Smooth muscle cell of the brain vasculature (primary cell): ENCODE measurements around the gene SNX8.
A peak's percentile ranks its signal among the peaks of the same experiment; 100 is the strongest.
"Not testable (repeated sequence)": the region's sequence is repeated elsewhere in the genome, so short reads cannot be mapped to it uniquely, and the experiment has no call there.

Experiments used
- DNase-seq: peaks from one replicate; pipeline ENCODE4 v3.0.0-alpha.2; 2012; ENCODE audit warnings: low read depth, low spot score

The SNX8 gene

GRCh38 chr7:2314209-2314955 is at the start of gene SNX8:
Gene SNX8, minus strand, starts transcription at chr7:2314441. Its CDS starts 20 bp downstream, at chr7:2314421.
- DNase-seq, result peak; percentile 37

DNA sequence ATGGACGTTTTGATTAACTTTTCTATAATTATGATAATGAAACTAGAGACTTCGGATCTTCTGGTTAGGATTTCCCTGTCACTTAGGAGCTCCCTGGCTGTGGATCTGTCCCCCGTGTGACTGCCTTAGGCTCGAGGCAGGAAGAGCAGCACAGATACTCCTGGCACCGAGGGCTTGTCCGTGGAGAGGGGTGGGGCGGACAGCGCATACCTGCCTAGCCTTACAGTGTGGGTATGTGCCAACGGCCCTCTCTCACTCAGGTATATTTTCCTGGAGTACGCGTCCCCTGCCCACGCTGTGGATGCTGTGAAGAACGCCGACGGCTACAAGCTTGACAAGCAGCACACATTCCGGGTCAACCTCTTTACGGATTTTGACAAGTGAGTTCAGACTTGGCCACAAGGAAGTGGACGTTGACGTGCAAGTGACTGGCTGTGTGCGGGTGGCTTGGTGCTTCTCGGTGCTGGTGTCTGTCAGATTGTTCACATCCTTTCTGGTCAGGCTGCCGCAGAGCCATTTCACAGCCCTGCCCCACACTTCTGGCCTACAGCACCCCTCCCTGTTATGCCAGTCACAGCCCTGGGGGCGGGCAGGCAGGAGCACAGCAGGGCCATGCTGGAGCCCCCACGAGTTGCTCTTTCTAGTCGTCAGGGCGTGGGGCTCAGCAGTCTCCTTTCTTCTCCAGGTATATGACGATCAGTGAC is 48.3 kb upstream of the SNX8 start:
- DNase-seq, result no peak

DNA sequence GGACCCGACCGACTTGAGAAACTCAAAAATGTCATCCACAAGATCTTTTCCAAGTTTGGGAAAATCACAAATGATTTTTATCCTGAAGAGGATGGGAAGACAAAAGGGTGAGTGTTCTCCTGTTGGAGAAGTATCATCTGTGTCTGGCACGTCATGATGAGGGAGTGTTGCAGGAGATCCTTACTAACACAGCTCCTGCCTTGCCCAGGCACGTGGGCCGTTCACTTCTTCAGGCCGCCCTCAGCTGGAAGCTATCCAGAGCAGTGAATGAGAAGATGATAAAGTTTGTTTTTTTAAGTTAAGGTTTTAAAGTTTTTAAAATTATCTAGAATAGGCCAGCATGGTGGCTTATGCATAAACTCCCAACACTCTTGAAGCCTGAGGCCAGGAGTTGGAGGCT is 46.6 kb upstream of the SNX8 start:
- DNase-seq, result no peak

- DNase-seq, result no peak
Measured at GRCh38 chr7:2359610-2360009, 45.4 kb upstream of the SNX8 start.

DNA sequence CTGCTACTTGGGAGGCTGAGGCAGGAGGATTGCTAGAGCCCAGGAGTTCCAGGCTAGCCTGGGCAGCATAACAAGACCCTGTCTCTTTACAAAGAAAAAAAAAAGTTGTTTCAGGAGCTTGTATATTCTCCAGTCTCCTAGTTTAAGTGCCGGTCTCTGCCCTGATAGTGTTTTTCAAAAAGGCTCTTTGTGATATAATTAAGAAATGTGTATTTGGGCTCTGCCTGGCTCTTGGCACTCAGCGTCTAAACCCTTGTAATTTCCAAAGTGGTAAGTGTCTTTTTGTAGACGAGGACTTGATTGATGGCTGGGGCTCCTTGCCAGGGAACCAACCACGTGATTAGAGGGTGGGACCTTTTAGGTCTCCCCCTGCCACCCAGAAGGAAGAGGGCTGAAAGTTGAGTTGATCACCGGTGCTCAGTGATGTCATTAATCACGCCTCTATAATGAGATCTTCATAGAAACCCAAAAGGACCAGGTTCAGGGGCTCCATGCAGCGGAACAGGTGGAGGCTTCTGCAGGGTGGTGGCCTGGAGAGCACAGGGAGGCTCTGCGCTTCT is 44.8 kb upstream of the SNX8 start:
- no peak for DNase-seq

DNA sequence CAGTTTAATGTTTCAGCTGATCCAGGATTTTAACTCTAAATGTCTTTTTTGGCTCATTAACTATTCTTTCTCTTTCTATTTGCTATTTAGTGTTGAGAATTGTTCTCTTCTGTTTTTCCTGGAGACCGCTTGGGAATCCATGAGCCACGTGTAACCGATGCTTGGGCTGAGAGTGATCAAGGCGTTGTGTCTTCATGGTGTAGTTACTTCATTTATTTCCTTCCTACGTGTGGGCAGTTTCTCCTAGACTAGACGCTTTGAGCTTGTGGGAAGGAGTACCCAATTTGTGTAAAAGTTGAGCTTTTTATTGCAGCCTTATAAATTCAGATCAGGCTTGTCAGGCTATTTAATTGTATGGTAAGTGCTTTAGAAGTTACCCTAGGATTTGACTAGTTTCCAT is 43.3 kb upstream of the SNX8 start:
- DNase-seq, result no peak

GRCh38 chr7:2357165-2357564 is 42.9 kb upstream of the SNX8 start:
- DNase-seq, result no peak

DNA sequence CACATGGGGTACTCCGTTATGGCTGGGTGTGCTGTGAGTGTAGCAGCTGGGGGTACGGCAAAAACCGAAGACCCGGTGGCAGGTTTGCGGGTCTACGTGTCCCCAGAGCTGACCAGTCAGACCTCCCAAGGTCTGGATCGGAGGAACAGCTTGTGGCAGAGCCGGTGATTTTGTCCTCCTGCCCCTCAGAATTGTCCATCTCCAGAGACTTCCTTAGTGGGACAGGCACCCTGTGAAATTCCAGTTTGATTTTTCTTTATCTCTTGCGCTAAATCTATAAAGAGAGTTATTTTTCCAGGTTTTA is 41.4 kb upstream of the SNX8 start:
- DNase-seq, result no peak

GRCh38 chr7:2354939-2355704 is 40.9 kb upstream of the SNX8 start:
- DNase-seq, result no peak

GRCh38 chr7:2354186-2354938 is 40.1 kb upstream of the SNX8 start, which contains the start of gene EIF3B:
Gene EIF3B, plus strand, starts transcription at chr7:2354827. Its CDS starts 95 bp downstream, at chr7:2354922.
- peak; percentile 94 for DNase-seq

- no peak for DNase-seq
Measured at GRCh38 chr7:2353936-2354185, 39.6 kb upstream of the SNX8 start.

DNA sequence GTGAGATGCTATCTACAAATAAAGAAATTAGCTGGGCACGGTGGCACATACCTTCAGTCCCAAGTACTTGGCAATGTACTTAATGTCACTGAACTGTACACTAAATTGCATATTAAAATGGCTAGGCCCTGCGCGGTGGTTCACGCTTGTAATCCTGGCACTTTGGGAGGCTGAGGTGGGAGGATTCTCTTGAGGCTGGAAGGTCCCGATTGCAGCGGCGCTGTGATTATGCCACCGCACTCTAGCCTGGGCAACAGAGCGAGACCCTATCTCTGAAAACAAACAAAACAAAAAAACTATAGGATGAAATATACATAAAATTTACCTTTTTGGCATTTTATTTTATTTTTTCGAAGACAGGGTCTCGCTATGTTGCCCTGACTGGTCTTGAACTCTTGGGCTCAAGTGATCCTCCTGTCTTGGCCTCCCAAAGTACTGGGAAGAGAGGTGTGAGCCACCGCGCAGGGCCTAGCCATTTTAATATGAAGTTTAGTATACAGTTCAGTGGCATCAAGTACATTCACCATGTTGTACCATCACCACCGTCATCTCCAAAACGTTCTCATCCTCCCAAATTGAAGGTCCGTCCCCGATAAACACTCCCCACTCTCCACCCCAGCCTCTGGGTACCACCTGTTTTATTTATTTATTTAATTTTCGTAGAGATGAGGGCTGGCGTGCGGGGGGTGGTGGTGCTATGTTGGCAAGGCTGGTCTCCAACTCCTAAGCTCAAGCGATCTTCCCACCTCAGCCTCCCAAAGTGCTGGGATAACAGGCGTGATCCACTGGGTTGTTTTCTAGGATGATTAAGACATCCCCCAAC is 39.1 kb upstream of the SNX8 start:
- DNase-seq, result no peak

DNA sequence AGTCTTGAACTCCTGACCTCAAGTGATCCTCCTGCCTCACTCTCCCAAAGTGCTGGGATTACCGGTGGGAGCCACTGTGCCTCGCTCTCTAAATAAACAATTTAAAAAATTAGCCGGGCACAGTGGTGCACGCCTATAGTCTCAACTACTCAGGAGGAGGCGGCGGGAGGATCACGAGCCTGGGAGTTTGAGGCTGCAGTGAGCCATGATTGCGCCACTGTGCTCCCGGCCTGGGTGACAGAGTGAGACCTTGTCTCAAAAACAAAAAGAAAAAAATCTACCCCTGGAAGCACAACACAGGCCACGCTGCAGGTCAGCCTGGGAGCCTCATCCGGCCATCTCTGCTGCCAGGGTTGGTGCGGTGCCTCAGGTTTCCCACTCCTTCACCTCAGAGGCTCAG is 36.6 kb upstream of the SNX8 start:
- DNase-seq, result no peak

DNA sequence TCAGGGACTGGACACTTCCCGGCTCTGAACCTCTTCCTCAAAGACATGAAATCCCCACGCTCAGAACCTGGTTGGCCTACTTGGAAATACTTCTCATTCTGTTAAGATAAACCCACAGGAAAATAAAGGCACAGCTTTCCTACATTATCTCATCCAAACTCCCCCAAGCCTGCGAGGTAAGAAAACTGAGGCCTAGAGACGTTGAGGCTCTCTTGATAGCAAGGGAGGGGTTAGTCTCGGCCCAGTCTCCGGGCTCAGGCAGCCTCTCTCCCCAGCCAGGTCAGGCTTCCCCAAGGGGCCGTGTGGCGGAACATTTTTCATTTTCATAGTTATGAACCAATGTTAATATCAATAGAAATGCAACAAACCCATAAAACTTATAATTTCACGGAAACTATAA is 35.8 kb upstream of the SNX8 start:
- no peak for DNase-seq

DNA sequence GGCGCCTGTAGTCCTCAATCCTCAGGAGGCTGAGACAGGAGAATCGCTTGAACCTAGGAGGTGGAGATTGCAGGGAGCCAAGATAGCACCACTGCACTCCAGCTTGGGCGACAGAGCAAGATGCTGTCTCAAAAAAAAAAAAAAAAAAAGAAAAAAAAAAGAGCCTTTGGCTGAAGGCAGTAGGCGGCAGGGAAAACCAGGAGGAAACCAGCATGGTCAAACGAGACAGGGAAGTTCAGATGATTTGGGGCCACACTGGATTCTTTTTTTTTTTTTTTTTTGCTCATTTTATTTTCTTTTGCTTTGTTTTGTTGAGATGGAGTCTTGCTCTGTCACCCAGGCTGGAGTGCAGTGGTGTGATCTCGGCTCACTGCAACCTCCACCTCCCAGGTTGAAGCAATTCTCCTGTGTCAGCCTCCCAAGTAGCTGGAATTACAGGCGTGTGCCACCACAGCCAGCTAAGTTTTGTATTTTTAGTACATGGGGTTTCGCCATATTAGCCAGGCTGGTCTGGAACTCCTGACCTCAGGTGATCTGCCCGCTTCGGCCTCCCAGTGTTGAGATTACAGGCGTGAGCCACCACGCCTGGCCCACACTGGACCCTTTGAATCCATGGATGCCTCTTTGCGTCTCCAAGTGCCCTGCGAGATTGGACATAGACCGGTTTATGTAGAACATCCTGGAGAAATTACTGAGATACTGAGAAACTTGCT is 33.3 kb upstream of the SNX8 start:
- not testable (repeated sequence) for DNase-seq

DNA sequence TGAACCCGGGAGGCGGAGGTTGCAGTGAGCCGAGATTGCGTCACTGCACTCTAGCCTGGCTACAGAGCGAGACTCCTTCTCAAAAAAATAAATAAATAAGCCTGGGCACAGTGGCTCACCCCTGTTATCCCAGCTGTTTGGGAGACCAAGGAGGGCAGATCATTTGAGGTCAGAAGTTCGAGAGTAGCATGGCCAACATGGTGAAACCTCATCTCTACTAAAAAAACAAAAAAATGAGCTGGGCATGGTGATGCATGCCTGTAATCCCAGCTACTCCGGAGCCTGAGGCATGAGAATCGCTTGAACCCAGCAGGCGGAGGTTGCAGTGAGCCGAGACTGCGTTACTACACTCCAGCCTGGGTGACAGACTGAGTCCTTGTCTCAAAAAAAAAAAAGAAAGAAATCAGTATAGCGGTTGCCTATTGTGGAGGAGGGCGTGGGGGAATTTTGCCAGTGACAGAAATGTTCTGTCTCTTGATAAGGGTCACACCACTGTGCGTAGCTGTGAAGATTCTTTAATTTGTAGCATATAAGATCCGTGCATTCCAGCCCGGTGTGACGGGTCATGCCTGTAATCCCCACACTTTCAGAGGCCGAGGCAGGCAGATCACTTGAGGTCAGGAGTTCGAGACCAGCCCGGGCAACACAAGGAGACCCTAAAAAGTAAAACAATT is 22.5 kb upstream of the SNX8 start:
- no peak for DNase-seq

DNA sequence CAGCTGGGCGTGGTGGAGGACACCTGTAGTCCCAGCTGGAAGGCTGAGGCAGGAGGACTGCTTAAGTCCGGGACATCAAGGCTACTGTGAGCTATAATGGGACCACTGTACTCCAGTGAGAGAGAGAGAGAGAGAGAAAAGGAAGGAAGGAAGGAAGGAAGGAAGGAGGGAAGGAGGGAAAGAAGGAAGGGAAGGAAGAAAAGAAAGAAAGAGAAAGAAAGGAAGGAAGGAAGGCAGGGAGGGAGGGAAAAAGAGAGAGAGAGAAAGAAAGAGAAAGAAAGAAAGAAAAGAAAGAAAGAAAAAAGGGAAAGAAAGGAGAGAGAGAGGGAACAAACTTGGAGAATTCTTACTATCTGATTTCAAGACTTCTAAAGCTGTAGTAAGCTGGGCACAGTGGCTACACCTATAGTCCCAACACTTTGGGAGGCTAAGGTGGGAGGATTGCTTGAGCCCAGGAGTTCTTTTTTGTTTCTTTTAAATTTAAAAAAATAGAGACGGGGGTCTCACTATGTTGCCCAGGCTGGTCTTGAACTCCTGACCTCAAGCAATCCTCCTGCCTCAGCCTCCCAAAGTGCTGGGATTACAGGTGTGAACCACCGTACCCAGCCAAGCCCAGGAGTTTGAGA is 18.5 kb upstream of the SNX8 start:
- DNase-seq, result not testable (repeated sequence)

- DNase-seq, result no peak
Measured at GRCh38 chr7:2331707-2332106, 17.5 kb upstream of the SNX8 start.

- no peak for DNase-seq
Measured at GRCh38 chr7:2330493-2330892, 16.3 kb upstream of the SNX8 start.
